GM19193 (cell line): Measurements from ENCODE around the gene CDT1.

Source experiments
- POLR2A ChIP-seq: IDR thresholded peaks from 4 replicates; pipeline ENCODE4 v1.6.1; 2011; ENCODE audit not compliant: insufficient read depth, insufficient read length; ENCODE audit errors: extremely low read depth

The CDT1 gene

GRCh38 chr16:88803264-88803987 lies at the start of gene CDT1:
TSS of gene CDT1 (plus strand) at chr16:88803789. CDS start at chr16:88803832, 43 bp downstream.
- peak; percentile 65 for TF ChIP-seq POLR2A

- TF ChIP-seq POLR2A: no peak
These were observed 49.3 kb upstream of the CDT1 start for GRCh38 chr16:88754109-88754911.

GRCh38 chr16:88754912-88755744 lies 48.5 kb upstream of the CDT1 start:
- TF ChIP-seq POLR2A: no peak

- no peak for TF ChIP-seq POLR2A
These were observed 47.7 kb upstream of the CDT1 start for GRCh38 chr16:88755745-88756443.

GRCh38 chr16:88758227-88758943 lies 45.2 kb upstream of the CDT1 start:
- no peak for TF ChIP-seq POLR2A

GRCh38 chr16:88758944-88759244 lies 44.7 kb upstream of the CDT1 start:
- TF ChIP-seq POLR2A: no peak

- no peak for TF ChIP-seq POLR2A
These were observed 44.2 kb upstream of the CDT1 start for GRCh38 chr16:88759245-88759975.

GRCh38 chr16:88759976-88760350 lies 43.6 kb upstream of the CDT1 start:
- TF ChIP-seq POLR2A: no peak

GRCh38 chr16:88760424-88761142 lies 43.0 kb upstream of the CDT1 start:
- no peak for TF ChIP-seq POLR2A

- no peak for TF ChIP-seq POLR2A
These were observed 42.5 kb upstream of the CDT1 start for GRCh38 chr16:88761143-88761534.

GRCh38 chr16:88761830-88762229 lies 41.8 kb upstream of the CDT1 start:
- TF ChIP-seq POLR2A: no peak

GRCh38 chr16:88762258-88762870 lies 41.2 kb upstream of the CDT1 start:
- no peak for TF ChIP-seq POLR2A

GRCh38 chr16:88762941-88763340 lies 40.6 kb upstream of the CDT1 start:
- no peak for TF ChIP-seq POLR2A

- no peak for TF ChIP-seq POLR2A
These were observed 40.0 kb upstream of the CDT1 start for GRCh38 chr16:88763502-88764053.
